ENCODE data around the gene CDADC1. TPM values are rescaled to one million over a fixed set of nuclear protein-coding genes. Genes with fewer than 3 reads are reported as not detected.

The CDADC1 gene
- polyA plus RNA-seq, 1 donor from 2014 or later: 11.6 TPM

DNA sequence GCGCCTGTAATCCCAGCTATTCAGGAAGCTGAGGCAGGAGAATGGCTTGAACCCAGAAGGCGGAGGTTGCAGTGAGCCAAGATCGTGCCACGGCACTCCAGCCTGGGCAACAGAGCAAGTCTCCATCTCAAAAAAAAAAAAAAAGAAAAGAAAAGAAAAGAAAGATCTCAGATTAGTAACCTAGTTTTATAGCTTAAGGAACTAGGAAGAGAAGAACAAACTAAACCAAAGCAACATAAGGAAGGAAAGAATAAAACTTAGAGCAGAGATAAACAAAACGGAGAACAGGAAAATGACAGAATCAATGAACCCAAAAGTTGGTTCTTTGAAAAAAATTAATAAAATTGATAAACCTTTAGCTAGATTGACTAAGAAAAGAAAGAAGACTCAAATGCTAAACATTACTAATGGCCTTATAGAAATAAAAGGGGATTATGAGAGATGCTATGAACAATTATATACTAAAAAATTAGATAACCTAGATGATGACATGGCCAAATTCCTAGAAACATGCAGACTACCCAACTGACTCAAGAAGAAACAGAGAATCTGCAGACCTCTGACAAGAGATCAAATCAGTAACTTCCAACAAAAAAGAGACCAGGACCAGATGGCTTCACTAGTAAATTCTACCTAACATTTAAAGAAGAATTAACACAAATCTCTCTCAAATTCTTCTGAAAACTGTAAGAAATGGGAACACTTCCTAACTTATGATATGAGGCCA is 68.2 kb downstream of the CDADC1 start:
- Histone ChIP-seq H2AFZ (ENCODE audit: low read depth, low read length) (no peak overlapping the region), H3K36me3 (ENCODE audit: insufficient read depth, low read length) (peaks cover 2% of the 10 kb centered on the region), H3K9me3 (ENCODE audit: low read length) (no peaks in the 10 kb centered on the region), H3F3A (ENCODE audit: insufficient read depth, low read length, poor library complexity, severe bottlenecking) (no peaks in the 10 kb centered on the region), H3K9ac (ENCODE audit: low read length) (no peak overlapping the region), H3K4me2 (ENCODE audit: low read length) (no peak overlapping the region), H4K20me1 (ENCODE audit: insufficient read depth) (no peaks in the 10 kb centered on the region), H3K79me2 (replicated peaks; ENCODE audit: insufficient read depth, low read length) (no peaks in the 10 kb centered on the region), H3K27me3 (ENCODE audit: insufficient read depth, low read depth, low read length) (no peaks in the 10 kb centered on the region), H3K4me3 (ENCODE audit: low read length) (no peak overlapping the region), H3K27ac (ENCODE audit: low read length) (no peak overlapping the region), H3K9me2 (ENCODE audit: insufficient read depth, low read length) (no peaks in the 10 kb centered on the region)
- TF ChIP-seq MXI1 (conservative IDR thresholded peaks at IDR 0.05; ENCODE audit: poor library complexity, severe bottlenecking) (no peak), REST (IDR thresholded peaks at IDR 0.05; ENCODE audit: borderline replicate concordance) (no peak), EP300 (conservative IDR thresholded peaks at IDR 0.05; ENCODE audit: poor library complexity, severe bottlenecking) (no peak), RAD21 (conservative IDR thresholded peaks at IDR 0.05) (no peak)

DNA sequence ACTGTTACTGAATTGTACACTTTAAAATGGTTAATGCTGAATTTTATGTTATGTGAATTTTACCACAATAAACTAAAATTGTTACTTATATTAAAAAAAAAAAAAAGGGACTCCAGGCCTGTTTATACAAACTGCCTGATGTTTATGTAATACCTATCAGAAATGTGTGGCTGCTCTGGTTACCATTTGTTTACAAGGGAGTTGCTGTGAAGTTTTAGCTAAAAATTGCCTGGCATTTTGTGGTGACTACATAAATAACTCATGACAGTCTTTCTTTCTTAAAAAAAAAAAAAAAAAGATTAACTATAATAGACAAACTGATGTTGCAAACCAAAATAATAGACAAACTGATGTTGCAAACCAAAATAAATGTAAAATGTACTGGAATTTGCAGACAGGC is 71.8 kb downstream of the CDADC1 start:
- no peak overlapping the region for H2AFZ ChIP-seq (ENCODE audit: low read depth, low read length)
- TF ChIP-seq SMC3 (conservative IDR thresholded peaks at IDR 0.05; ENCODE audit: poor library complexity): no peak
- H3K36me3 ChIP-seq (ENCODE audit: insufficient read depth, low read length): no peaks in the 10 kb centered on the region
- H3F3A ChIP-seq (ENCODE audit: insufficient read depth, low read length, poor library complexity, severe bottlenecking): no peaks in the 10 kb centered on the region
- no peaks in the 10 kb centered on the region for H3K9me2 ChIP-seq (ENCODE audit: insufficient read depth, low read length)
- H3K27ac ChIP-seq (ENCODE audit: low read length): no peak overlapping the region
- no peaks in the 10 kb centered on the region for H3K27me3 ChIP-seq (ENCODE audit: insufficient read depth, low read depth, low read length)
- H3K4me2 ChIP-seq (ENCODE audit: low read length): no peak overlapping the region
- no peaks in the 10 kb centered on the region for H3K79me2 ChIP-seq (replicated peaks; ENCODE audit: insufficient read depth, low read length)
- H3K4me3 ChIP-seq (ENCODE audit: low read length): no peak overlapping the region
- H3K9me3 ChIP-seq (ENCODE audit: low read length): no peaks in the 10 kb centered on the region
- H3K9ac ChIP-seq (ENCODE audit: low read length): no peak overlapping the region
- no peaks in the 10 kb centered on the region for H4K20me1 ChIP-seq (ENCODE audit: insufficient read depth)

GRCh38 chr13:49319951-49320350 is 72.2 kb downstream of the CDADC1 start:
- Histone ChIP-seq H3F3A (ENCODE audit: insufficient read depth, low read length, poor library complexity, severe bottlenecking) (no peaks in the 10 kb centered on the region), H4K20me1 (ENCODE audit: insufficient read depth) (no peaks in the 10 kb centered on the region), H2AFZ (ENCODE audit: low read depth, low read length) (no peak overlapping the region), H3K9ac (ENCODE audit: low read length) (no peak overlapping the region), H3K36me3 (ENCODE audit: insufficient read depth, low read length) (no peaks in the 10 kb centered on the region), H3K27me3 (ENCODE audit: insufficient read depth, low read depth, low read length) (no peaks in the 10 kb centered on the region), H3K27ac (ENCODE audit: low read length) (no peak overlapping the region), H3K4me3 (ENCODE audit: low read length) (no peak overlapping the region), H3K9me2 (ENCODE audit: insufficient read depth, low read length) (no peaks in the 10 kb centered on the region), H3K9me3 (ENCODE audit: low read length) (no peaks in the 10 kb centered on the region), H3K79me2 (replicated peaks; ENCODE audit: insufficient read depth, low read length) (no peaks in the 10 kb centered on the region), H3K4me2 (ENCODE audit: low read length) (no peak overlapping the region)
- TF ChIP-seq MXI1 (conservative IDR thresholded peaks at IDR 0.05; ENCODE audit: poor library complexity, severe bottlenecking) (no peak), RAD21 (conservative IDR thresholded peaks at IDR 0.05) (no peak), EP300 (conservative IDR thresholded peaks at IDR 0.05; ENCODE audit: poor library complexity, severe bottlenecking) (no peak)
- TF ChIP-seq, protein P1, sequence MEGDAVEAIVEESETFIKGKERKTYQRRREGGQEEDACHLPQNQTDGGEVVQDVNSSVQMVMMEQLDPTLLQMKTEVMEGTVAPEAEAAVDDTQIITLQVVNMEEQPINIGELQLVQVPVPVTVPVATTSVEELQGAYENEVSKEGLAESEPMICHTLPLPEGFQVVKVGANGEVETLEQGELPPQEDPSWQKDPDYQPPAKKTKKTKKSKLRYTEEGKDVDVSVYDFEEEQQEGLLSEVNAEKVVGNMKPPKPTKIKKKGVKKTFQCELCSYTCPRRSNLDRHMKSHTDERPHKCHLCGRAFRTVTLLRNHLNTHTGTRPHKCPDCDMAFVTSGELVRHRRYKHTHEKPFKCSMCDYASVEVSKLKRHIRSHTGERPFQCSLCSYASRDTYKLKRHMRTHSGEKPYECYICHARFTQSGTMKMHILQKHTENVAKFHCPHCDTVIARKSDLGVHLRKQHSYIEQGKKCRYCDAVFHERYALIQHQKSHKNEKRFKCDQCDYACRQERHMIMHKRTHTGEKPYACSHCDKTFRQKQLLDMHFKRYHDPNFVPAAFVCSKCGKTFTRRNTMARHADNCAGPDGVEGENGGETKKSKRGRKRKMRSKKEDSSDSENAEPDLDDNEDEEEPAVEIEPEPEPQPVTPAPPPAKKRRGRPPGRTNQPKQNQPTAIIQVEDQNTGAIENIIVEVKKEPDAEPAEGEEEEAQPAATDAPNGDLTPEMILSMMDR (IDR thresholded peaks at IDR 0.05; ENCODE audit: poor library complexity, severe bottlenecking): no peak

Measured in neural cell (in vitro differentiated cells).